Measurements from ENCODE around the gene RBCK1. TPM values are rescaled to one million over a fixed set of nuclear protein-coding genes. Genes with fewer than 3 reads are reported as not detected.
A peak's percentile ranks its signal among the peaks of the same experiment; 100 is the strongest.

The RBCK1 gene
- total and polyA plus RNA-seq, 12 donors, result 55.2 to 339 (median 128) TPM

DNA sequence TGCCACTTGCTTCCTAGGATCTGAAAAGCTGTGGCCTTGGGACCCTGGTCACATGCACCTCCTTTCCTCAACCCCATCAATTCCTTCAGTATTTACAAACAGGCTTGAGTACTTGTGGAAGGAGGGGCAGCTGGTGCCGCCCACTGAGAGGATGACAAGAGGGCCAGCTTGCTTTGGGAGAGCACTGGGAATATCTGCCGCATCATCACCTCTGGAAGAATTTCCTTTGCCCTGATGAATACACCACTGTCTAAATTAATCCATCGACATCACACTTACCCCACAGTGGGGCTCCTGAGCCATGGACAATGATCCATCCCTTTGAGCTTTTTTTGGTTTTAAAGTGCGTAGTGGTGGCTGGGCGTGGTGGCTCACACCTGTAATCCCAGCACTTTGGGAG, 28.4 kb downstream of the RBCK1 start:
- Histone ChIP-seq H3K27ac (peak overlapping the region in 2 of 5 donors; percentile 41 to 47), H3K36me3 (replicated peaks in 1 of 2) (peaks cover 0 to 74% of the 10 kb centered on the region in 2 donors), H3K4me1 (replicated peaks in 1 of 2) (peaks cover 0 to 21% of the 10 kb centered on the region in 2 donors), H3K27me3 (no peaks in the 10 kb centered on the region), H3K9me3 (replicated peaks in 1 of 3) (no peaks in the 10 kb centered on the region), H3K4me3 (no peak overlapping the region)
- TF ChIP-seq, protein P1, sequence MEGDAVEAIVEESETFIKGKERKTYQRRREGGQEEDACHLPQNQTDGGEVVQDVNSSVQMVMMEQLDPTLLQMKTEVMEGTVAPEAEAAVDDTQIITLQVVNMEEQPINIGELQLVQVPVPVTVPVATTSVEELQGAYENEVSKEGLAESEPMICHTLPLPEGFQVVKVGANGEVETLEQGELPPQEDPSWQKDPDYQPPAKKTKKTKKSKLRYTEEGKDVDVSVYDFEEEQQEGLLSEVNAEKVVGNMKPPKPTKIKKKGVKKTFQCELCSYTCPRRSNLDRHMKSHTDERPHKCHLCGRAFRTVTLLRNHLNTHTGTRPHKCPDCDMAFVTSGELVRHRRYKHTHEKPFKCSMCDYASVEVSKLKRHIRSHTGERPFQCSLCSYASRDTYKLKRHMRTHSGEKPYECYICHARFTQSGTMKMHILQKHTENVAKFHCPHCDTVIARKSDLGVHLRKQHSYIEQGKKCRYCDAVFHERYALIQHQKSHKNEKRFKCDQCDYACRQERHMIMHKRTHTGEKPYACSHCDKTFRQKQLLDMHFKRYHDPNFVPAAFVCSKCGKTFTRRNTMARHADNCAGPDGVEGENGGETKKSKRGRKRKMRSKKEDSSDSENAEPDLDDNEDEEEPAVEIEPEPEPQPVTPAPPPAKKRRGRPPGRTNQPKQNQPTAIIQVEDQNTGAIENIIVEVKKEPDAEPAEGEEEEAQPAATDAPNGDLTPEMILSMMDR (IDR thresholded peaks at IDR 0.05), result no peak
- TF ChIP-seq POLR2A (IDR thresholded peaks at IDR 0.05), result no peak
- WGBS, 4 donors, result 84 to 94% (median 86%) methylated on average over 5 of the region's 5 CpGs
- intact Hi-C loops (cut with DNase I), result loop anchor here (5.0 kb wide), 2 partner anchors 36 to 41 kb away; no protein-coding TSS in a partner anchor
- DNase-seq, result no peak

DNA sequence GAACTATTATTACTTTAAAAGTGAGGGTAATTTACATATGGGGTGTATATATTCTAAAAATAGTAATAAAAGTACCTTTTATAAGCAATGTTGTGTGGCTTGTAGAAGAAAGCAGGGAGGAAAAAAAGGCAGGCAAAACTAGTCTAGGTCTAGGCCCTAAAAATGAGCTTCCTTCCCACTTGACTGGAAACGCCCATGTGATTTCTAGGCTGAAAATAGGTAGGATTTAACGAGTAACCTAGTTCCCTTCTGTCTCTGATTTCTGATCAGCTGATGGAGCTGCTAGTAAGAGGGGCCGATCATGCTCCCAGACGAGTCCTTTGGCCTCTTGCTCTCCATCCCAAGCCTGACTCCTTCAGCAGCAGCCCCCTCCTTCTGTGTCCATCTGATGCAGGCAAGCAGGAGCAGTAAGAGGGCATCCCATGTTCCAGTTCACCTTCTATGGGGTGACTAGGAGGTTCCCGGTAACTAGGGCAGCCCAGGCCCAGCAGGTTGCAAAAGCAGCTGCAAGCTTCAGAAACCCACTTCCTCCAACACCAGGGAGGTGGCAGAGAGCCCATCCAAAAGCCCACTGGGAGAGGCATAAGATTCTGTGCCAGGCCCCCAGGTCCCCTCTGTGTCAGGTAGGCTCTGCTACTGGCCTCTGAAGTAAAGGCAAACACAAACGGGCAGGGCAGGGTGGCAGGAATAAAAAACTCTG, 29.8 kb downstream of the RBCK1 start:
- no peak overlapping the region for H3K4me3 ChIP-seq
- WGBS, 4 donors, result 72 to 84% (median 76%) methylated on average over 5 to 6 of the region's 6 CpGs
- TF ChIP-seq, protein P1 (IDR thresholded peaks at IDR 0.05), result no peak
- no peak for TF ChIP-seq POLR2A (IDR thresholded peaks at IDR 0.05)
- H3K27me3 ChIP-seq, result no peaks in the 10 kb centered on the region
- intact Hi-C loops (cut with DNase I), result loop anchor here (5.0 kb wide), 2 partner anchors 34 to 39 kb away; no protein-coding TSS in a partner anchor
- H3K9me3 ChIP-seq (replicated peaks in 1 of 3), result no peaks in the 10 kb centered on the region
- H3K27ac ChIP-seq, result no peak overlapping the region
- no peak for DNase-seq
- peaks cover 0 to 21% of the 10 kb centered on the region in 2 donors for H3K4me1 ChIP-seq (replicated peaks in 1 of 2)
- H3K36me3 ChIP-seq (replicated peaks in 1 of 2), result peaks cover 0 to 80% of the 10 kb centered on the region in 2 donors

DNA sequence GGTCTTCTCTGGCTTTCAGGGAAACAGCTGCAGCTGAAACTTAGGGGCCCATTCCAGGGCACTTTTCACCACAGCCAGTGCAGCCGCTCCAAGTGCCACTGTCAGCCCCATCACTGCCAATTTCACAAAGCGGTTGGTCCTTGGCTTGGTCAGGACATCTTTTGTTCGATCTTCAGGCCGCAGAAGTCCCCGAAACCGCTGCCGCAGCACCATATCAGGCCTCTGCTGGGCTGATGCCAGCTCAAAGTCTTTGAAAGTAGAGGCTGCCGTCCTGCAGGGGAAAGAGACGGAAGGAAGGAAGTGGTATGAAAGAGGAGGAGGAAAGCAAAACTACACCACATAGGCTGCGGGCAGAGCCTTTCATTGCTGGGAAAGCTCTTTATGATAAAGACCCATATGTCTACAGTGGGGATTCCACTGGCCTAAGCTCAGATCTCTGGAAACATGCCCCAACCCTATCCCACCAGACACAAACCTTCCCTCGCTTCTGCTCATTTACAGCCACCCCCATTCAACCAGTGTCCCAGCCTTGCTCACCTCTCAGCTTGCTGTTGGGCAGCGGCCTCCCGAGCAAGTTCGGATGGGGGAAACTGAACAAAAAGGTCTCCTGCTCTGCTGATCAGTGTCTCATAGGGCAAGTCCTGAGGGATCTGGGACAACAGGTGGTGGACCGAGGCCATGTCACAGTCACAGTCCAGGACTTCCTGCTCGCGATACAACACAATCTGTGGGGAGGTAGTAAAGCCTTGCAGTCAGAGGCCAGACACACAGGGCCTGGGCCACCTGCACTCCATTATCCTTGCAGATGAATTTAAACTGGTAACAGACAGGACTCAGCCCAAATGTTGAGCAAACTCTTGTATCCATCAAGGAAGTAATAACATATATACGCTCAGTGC, 30.7 kb downstream of the RBCK1 start:
- peak in 2 of 7 donors; percentile 15 to 25 for DNase-seq
- Histone ChIP-seq H3K4me3 (no peak overlapping the region), H3K36me3 (replicated peaks in 1 of 2) (peaks cover 0 to 89% of the 10 kb centered on the region in 2 donors), H3K27me3 (no peaks in the 10 kb centered on the region), H3K9me3 (replicated peaks in 1 of 3) (no peaks in the 10 kb centered on the region), H3K4me1 (replicated peaks in 1 of 2) (peaks cover 1 to 21% of the 10 kb centered on the region in 2 donors), H3K27ac (peak overlapping the region in 1 of 5 donors; percentile 10)
- intact Hi-C loops (cut with DNase I), result loop anchor here (5.0 kb wide), 2 partner anchors 33 to 38 kb away; no protein-coding TSS in a partner anchor
- TF ChIP-seq, protein P1 (IDR thresholded peaks at IDR 0.05), result no peak
- no peak for TF ChIP-seq POLR2A (IDR thresholded peaks at IDR 0.05)
- WGBS, 4 donors, result 67 to 82% (median 69%) methylated on average over 15 to 18 of the region's 18 CpGs

DNA sequence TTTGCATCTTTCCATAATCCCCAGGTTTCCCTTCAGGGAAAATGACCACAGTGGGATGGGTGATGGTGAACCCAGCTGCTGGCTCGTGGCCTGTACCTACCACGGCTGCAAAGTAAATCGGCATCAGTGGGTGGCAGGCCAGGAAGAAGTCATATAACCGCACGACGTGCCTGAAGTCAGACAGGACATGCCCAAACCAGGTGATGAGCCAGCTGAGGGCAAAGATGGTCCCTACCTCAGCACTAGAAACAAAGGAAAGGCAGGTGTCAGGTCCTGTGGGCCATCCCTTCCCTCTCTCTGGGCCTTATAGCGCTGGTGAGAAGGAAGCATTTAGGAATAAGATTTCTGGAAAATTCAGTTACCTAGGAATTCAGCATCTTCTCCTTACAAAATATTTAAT, 32.0 kb downstream of the RBCK1 start:
- H3K36me3 ChIP-seq (replicated peaks in 1 of 2), result peaks cover 0 to 93% of the 10 kb centered on the region in 2 donors
- no peaks in the 10 kb centered on the region for H3K27me3 ChIP-seq
- peaks cover 14 to 25% of the 10 kb centered on the region in 2 donors for H3K4me1 ChIP-seq (replicated peaks in 1 of 2)
- intact Hi-C loops (cut with DNase I), result no loop called here
- DNase-seq, result peak in 1 of 7 donors; percentile 5
- WGBS, 4 donors, result 92 to 97% (median 95%) methylated on average over 7 of the region's 7 CpGs
- H3K9me3 ChIP-seq (replicated peaks in 1 of 3), result no peaks in the 10 kb centered on the region
- no peak overlapping the region for H3K27ac ChIP-seq
- H3K4me3 ChIP-seq, result no peak overlapping the region
- TF ChIP-seq POLR2A (IDR thresholded peaks at IDR 0.05), result no peak
- TF ChIP-seq, protein P1 (IDR thresholded peaks at IDR 0.05), result no peak

Measured in adrenal gland (tissue), 12 donors.